GM21381 (cell line): ENCODE data around the gene CLSTN2.

ENCODE experiments used
- ATAC-seq: cut with Tn5 transposase; IDR thresholded peaks from one replicate; pipeline ENCODE4 v1.9.1; 2021; ENCODE audit warnings: mild to moderate bottlenecking, moderate library complexity; ENCODE audit not compliant: unreplicated experiment

The CLSTN2 gene

GRCh38 chr3:140004271-140004670 is 69.3 kb downstream of the CLSTN2 start:
- ATAC-seq, result no peak

- ATAC-seq, result no peak
Observed at GRCh38 chr3:140006331-140006730, 71.3 kb downstream of the CLSTN2 start.

- ATAC-seq, result no peak
Observed at GRCh38 chr3:140007081-140007480, 72.1 kb downstream of the CLSTN2 start.

- ATAC-seq, result no peak
Observed at GRCh38 chr3:140007911-140008869, 73.2 kb downstream of the CLSTN2 start.

- no peak for ATAC-seq
Observed at GRCh38 chr3:140010391-140010790, 75.4 kb downstream of the CLSTN2 start.

- no peak for ATAC-seq
Observed at GRCh38 chr3:140011086-140011485, 76.1 kb downstream of the CLSTN2 start.

- no peak for ATAC-seq
Observed at GRCh38 chr3:140011611-140012277, 76.8 kb downstream of the CLSTN2 start.

GRCh38 chr3:140013220-140013619 is 78.2 kb downstream of the CLSTN2 start:
- no peak for ATAC-seq

- ATAC-seq, result no peak
Observed at GRCh38 chr3:140014831-140015495, 80.0 kb downstream of the CLSTN2 start.

- ATAC-seq, result no peak
Observed at GRCh38 chr3:140015741-140016140, 80.8 kb downstream of the CLSTN2 start.

GRCh38 chr3:140018556-140018955 is 83.6 kb downstream of the CLSTN2 start:
- no peak for ATAC-seq

- no peak for ATAC-seq
Observed at GRCh38 chr3:140019946-140020345, 85.0 kb downstream of the CLSTN2 start.

GRCh38 chr3:140020541-140020940 is 85.6 kb downstream of the CLSTN2 start:
- no peak for ATAC-seq

- ATAC-seq, result no peak
Observed at GRCh38 chr3:140021269-140021668, 86.3 kb downstream of the CLSTN2 start.

- no peak for ATAC-seq
Observed at GRCh38 chr3:140022066-140022770, 87.2 kb downstream of the CLSTN2 start.

- ATAC-seq, result no peak
Observed at GRCh38 chr3:140023616-140024530, 88.9 kb downstream of the CLSTN2 start.

- ATAC-seq, result no peak
Observed at GRCh38 chr3:140031170-140031569, 96.2 kb downstream of the CLSTN2 start.

- ATAC-seq, result no peak
Observed at GRCh38 chr3:140034058-140034457, 99.1 kb downstream of the CLSTN2 start.

GRCh38 chr3:140035871-140036270 is 100.9 kb downstream of the CLSTN2 start:
- ATAC-seq, result no peak

- no peak for ATAC-seq
Observed at GRCh38 chr3:140050396-140050795, 115.4 kb downstream of the CLSTN2 start.
